ENCODE data around the gene VMAC. TPM values are rescaled to one million over a fixed set of nuclear protein-coding genes. Genes with fewer than 3 reads are reported as not detected.

The VMAC gene
- total and polyA plus RNA-seq, 9 of the 15 experiments (the other 6 are each of a cell fraction or from before 2014, with no cell fraction given): 0.03 to 3.4 (median 1.1) TPM

GRCh38 chr19:5890099-5890498, 14.6 kb upstream of the VMAC start:
- TF ChIP-seq POU5F1 (IDR thresholded peaks at IDR 0.05; ENCODE audit: borderline replicate concordance, low read depth, low read length, partially characterized antibody) (no peak), TFE3 (CRISPR knock-in tag; IDR thresholded peaks at IDR 0.05) (no peak), POLR2A (conservative IDR thresholded peaks at IDR 0.05) (0 out of 2 replicates have a peak, but pooled peaks have one; percentile 11), U2AF2 (optimal IDR thresholded peaks at IDR 0.05; ENCODE audit: low read depth, low read length) (no peak), CBFA2T2 (conservative IDR thresholded peaks at IDR 0.05) (no peak), ZNF140 (CRISPR knock-in tag; IDR thresholded peaks at IDR 0.05) (no peak), E2F8 (IDR thresholded peaks at IDR 0.05; ENCODE audit: low read depth, partially characterized antibody) (no peak), RUNX1 (IDR thresholded peaks at IDR 0.05; ENCODE audit: low read depth) (no peak), DEAF1 (CRISPR knock-in tag; IDR thresholded peaks at IDR 0.05) (no peak), MAFF (IDR thresholded peaks at IDR 0.05; ENCODE audit: low read length) (no peak), MCM5 (IDR thresholded peaks at IDR 0.05; ENCODE audit: low read depth) (no peak), POLR2G (IDR thresholded peaks at IDR 0.05; ENCODE audit: low read depth, low read length) (peak; percentile 66)
- CTCF ChIA-PET (ENCODE audit: low intra/inter-chr PET ratio): no interaction called here
- H3K36me3 ChIP-seq (ENCODE audit: control insufficient read depth, insufficient read depth, low read length): peaks cover 4% of the 10 kb centered on the region; the same call in 1 of the 3 replicates
- H3K79me2 ChIP-seq (ENCODE audit: control insufficient read depth, insufficient read depth, low read length): no peaks in the 10 kb centered on the region
- POLR2A ChIA-PET: interaction anchor here (1.4 to 4.2 kb wide), 2 partner anchors 9 to 14 kb away, joined by 7 to 28 read pairs; partner anchors contain the start of genes NDUFA11 and VMAC
- H3K27me3 ChIP-seq (ENCODE audit: control insufficient read depth in 2 of 2, insufficient read depth in 2 of 2, low read length in 2 of 2): no peaks in the 10 kb centered on the region
- no peaks in the 10 kb centered on the region for H3K9me3 ChIP-seq (replicated peaks; ENCODE audit: control insufficient read depth, insufficient read depth, low read depth, low read length)
- BruUV-seq (replicated peaks): no TSS peak
- 40% methylated on average over 7 of the region's 10 CpGs for WGBS (ENCODE audit: insufficient coverage, low coverage, missing lambda C conversion rate)
- H3K4me1 ChIP-seq (replicated peaks in 1 of 2; ENCODE audit: control insufficient read depth in 2 of 2, insufficient read depth in 2 of 2, low read length in 2 of 2): peaks cover 13 to 46% of the 10 kb centered on the region in 2 experiments
- in situ Hi-C loops (cut with MboI) (loop anchor here (5.0 kb wide), 1 partner anchor 88 kb away; no protein-coding TSS in a partner anchor), intact Hi-C loops (cut with micrococcal nuclease) (no loop called here)
- DNase-seq (ENCODE audit: extremely low read depth in 1 of 4, low spot score in 3 of 4) (no peak), FAIRE-seq (no peak), ATAC-seq (no peak)
- peaks cover 5% of the 10 kb centered on the region for H3K9me1 ChIP-seq (ENCODE audit: control insufficient read depth, insufficient read depth, low read length)
- no peak overlapping the region for H3K4me3 ChIP-seq
- H2AFZ ChIP-seq (ENCODE audit: low read depth, low read length): no peak overlapping the region
- peak overlapping the region in 1 of 2 experiments; percentile 74; a peak in 2 of 4 replicates for H3K9ac ChIP-seq (ENCODE audit: insufficient read depth in 1 of 2, low read depth in 2 of 2, low read length in 2 of 2)
- H3K27ac ChIP-seq (ENCODE audit: extremely low read depth, low read depth, low read length): no peak overlapping the region
- H4K20me1 ChIP-seq (replicated peaks; ENCODE audit: control insufficient read depth, insufficient read depth, low read length): peaks cover 16% of the 10 kb centered on the region
- no peak overlapping the region for H3K4me2 ChIP-seq (ENCODE audit: insufficient read depth, low read length)
